ENCODE results near the gene PCDH17.

The PCDH17 gene

GRCh38 chr13:57637515-57637914, 6.0 kb downstream of the PCDH17 start:
- no peak for DNase-seq

- DNase-seq: no peak
These were observed 6.8 kb downstream of the PCDH17 start for GRCh38 chr13:57638186-57638890.

DNA sequence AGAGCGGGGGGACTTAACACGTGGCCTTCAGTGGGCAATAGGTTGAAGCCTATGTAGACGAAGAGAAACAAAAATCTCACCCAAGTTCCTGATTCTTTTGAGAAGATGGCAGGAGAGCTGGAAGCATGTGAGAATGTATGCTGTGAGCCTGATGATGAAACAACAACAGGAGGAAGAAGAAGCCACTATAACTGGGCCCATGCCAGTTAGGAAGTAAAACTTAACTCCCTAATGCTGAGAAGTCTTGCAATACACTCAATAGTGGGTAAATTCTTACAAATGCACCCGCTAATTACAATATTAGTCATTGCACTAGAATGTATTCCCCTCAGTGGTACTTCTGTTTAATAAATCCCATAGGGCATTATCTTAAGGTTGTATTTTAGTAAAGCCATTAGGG, 9.1 kb downstream of the PCDH17 start:
- no peak for DNase-seq

DNA sequence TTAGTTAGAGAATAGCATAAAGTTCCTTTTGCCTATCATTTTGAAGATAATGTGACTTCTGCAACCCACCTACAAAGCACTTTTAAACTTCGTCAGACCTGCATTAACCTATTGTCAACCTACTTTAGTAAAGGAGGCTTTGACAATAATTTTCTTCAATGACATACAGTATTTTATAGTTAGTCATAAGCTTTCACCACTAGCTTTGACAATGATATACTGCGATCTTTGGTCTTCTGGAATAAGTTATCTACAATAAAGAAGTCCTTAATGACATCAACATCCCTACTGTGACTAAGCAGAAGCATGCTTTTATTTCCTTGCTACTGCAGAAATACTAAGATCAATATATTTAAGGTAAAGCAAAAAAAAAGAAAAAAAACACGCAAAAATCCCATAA, 9.5 kb downstream of the PCDH17 start:
- no peak for DNase-seq

DNA sequence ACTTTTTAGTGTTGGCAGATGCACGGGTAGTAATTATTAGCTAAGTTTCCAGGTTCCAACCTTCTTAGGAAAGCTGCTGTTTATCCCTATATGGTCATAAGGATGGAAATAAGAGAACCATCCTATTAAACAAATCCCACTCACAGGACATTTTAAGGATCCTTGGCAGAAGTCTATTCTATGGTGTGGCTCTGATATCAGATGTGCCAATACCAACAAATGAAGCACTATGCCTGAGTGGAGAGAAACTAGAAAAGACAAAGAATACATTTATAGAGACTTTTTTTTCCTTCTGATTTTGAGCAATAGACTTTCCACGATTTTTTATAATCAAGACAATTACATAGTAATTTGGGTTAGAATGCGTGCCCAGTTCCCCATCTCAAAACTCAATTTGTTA, 12.6 kb downstream of the PCDH17 start:
- no peak for DNase-seq

DNA sequence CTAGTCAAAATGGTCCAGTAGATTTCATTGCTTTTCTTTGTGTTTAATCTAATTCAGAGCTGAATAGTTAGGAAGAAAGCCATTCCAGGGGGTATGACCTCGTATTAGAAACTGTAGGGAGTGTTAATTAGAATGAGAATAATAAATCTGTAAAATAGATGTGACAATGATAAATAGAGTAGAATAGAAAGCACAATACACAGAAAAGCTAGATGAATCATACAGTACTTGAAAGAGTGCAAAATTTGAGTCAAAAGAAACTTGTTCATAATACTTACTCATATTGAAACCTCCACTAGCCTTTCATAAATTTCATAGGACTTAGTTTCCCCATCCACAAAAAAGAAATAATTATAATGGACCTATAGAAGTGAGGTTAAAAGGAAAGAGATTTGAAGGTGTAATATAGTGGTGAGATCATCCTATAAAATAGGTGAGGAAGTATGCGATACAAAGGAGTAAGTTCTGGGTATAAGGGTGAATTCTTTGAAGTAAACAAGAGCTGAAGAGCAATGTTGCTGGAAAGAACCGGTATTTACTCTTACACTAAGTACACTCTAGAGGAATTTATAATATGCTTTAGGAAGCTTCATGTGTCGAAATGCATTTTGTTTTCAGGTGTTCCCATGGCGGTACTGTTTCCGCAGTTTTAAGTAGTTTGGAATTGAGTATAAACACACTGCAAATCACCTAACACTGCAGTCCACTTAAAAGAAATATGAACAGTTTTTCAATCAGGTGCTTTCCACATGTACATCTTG, 21.9 kb downstream of the PCDH17 start:
- DNase-seq: no peak

DNA sequence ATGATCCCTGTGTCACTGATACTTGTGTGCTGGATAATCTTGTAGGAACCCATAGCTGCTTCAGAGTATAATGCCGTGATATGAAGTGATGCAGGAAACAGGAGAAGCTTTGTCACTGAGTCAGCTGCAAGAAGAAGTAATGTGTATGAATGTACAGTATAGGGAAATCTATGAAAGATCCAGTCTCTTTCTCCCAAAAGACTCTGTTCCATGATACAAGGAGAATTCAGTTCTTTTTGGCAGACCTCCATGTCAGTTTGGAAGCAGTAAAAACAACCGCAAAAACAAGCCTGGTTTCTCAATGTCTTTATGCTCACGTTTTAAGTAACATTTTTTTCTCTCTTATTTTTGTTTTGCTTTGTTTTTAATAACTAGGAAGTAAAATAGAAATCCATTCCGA, 33.9 kb downstream of the PCDH17 start:
- no peak for DNase-seq

GRCh38 chr13:57666131-57666953, 34.8 kb downstream of the PCDH17 start:
- DNase-seq: no peak

GRCh38 chr13:57672168-57672567, 40.6 kb downstream of the PCDH17 start:
- no peak for DNase-seq

GRCh38 chr13:57673197-57673596, 41.7 kb downstream of the PCDH17 start:
- peak; percentile 55 for DNase-seq

- DNase-seq: no peak
These were observed 44.0 kb downstream of the PCDH17 start for GRCh38 chr13:57675526-57675925.

GRCh38 chr13:57680609-57681008, 49.1 kb downstream of the PCDH17 start:
- DNase-seq: no peak

GRCh38 chr13:57682128-57682716, 50.7 kb downstream of the PCDH17 start:
- no peak for DNase-seq

- DNase-seq: no peak
These were observed 67.3 kb downstream of the PCDH17 start for GRCh38 chr13:57698851-57699250.

DNA sequence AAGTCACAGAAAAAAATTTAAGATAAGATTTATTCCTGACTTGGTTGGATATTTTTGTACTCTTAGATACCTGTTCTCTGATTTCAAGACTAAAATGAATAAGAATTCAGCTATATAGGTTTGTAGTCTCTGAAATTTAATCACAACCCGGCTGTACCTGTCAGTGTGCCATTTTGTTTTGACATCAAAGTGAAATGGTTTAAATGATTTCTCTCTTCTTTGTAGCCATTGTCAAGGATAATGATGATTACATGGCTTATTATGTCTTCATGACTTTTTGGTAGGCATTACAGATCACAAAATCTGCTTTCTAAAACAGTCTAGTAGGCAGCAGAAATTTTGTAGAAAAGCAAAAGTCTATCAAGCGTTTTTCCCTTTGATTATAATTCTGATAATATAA, 72.5 kb downstream of the PCDH17 start:
- no peak for DNase-seq

DNA sequence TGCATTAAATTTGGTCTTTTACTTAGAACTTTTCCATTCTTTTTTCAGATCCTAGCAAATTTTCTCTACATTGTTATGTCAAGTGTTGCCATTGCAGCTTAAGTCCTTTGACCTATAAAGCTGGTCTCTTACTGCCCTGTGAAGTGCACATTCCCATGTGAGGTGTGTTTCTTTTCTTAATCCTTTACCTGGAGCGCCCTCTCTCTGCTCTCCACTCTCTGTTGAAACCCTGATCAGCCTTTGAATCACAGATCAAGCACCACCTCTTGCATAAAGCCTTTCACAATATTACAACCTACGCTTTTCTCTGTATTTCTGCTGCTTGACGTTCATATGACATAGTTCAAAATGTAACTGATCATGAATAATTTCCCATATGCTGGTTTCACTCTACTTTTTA, 84.8 kb downstream of the PCDH17 start:
- peak; percentile 60 for DNase-seq

DNA sequence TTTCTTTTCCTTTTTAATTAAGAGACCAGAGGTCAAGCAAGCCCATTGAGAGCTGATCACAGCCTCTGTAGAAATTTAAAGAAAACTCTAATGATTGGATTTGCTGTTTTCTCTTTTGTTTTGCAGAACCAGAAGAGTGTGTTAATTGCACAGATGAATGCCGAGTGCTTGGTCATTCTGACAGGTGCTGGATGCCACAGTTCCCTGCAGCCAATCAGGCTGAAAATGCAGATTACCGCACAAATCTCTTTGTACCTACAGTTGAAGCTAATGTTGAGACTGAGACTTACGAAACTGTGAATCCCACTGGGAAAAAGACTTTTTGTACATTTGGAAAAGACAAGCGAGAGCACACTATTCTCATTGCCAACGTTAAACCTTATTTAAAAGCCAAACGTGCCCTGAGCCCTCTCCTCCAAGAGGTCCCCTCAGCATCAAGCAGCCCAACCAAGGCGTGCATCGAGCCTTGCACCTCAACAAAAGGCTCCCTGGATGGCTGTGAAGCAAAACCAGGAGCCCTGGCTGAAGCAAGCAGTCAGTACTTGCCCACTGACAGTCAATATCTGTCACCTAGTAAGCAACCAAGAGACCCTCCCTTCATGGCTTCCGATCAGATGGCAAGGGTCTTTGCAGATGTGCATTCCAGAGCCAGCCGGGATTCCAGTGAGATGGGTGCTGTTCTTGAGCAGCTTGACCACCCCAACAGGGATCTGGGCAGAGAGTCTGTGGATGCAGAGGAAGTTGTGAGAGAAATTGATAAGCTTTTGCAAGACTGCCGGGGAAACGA, 93.1 kb downstream of the PCDH17 start:
- DNase-seq: peak; percentile 57

DNA sequence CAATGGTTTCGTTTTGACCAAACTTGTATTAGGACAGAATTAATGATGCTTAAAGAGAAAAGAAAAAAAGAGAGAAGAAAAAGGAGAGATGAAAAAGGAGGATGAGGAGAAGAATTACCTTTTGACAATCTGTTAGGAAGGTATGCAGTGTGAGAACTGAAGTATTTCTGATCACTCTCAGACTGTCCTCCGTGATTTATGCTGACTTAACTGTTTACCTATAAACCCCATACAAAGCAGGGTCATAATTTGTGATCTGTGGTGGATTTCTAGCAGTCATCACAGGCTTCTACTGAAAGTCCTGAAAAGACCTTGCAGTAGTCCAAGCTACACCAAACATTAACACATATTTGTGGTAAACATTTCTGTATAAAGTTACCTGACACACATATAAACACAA, 93.9 kb downstream of the PCDH17 start:
- DNase-seq: no peak

DNA sequence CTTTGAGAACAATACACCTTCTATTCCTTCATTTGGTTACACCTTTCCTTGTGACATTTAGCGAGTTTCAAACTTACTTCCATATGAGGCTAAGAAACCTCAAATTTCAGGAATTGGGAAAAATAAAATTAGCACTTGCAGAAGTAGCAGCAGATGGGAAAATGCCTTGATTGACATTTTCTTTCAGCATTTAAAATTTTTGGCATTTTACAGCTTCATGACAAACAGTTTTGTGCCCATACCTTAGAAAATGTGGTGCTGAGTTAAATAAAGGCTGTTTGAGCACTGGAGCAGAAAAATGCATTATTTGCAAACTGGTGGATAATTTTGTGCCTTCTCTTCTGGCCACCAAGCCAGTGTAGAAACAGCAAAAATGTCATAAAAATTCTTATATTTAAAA, 95.4 kb downstream of the PCDH17 start:
- DNase-seq: no peak

- DNase-seq: no peak
These were observed 102.8 kb downstream of the PCDH17 start for GRCh38 chr13:57734306-57734705.

DNA sequence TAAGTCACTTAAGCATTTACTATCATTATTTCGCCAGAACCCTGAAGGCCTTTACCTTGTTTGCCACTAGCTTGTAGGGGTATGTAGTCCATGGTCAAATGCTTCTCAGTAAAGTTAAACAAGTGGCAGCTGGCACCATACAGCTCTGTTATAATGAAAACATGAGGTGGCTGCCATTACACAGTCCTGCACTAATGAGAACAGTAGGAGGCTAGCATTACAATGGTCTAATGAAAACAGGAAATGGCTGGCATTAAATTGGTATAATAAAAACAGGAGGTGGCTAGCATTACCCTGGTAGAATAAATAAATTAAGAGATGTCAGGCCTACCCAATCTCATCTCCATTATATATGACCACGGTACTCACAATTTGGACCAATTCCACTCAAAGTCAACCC, 107.5 kb downstream of the PCDH17 start:
- DNase-seq: no peak

GRCh38 chr13:57739543-57740190, 108.1 kb downstream of the PCDH17 start:
- no peak for DNase-seq
